GM12865 (cell line): ENCODE results near the gene GPANK1.

Experiments used
- DNase-seq: peaks from one replicate; pipeline ENCODE4 v3.0.0; 2010; ENCODE audit warnings: low read depth
- H3K4me3 ChIP-seq: 2 replicates; pipeline ENCODE4 v1.5.1; 2011; ENCODE audit warnings: mild to moderate bottlenecking, low read depth, low read length, control low read depth
- CTCF ChIP-seq: IDR thresholded peaks from 2 replicates; pipeline ENCODE4 v1.5.1; 2011; ENCODE audit warnings: low read length, control low read depth, low read depth, inconsistent platforms; ENCODE audit not compliant: insufficient read depth; ENCODE audit errors: missing control alignments

The GPANK1 gene

GRCh38 chr6:31658983-31659648 is 5.7 kb downstream of the GPANK1 start:
- H3K4me3 ChIP-seq: peak overlapping the region; percentile 73
- DNase-seq: no peak
- TF ChIP-seq CTCF: no peak

- no peak for DNase-seq
- no peak overlapping the region for H3K4me3 ChIP-seq
- no peak for TF ChIP-seq CTCF
Measured at GRCh38 chr6:31658158-31658688, 6.6 kb downstream of the GPANK1 start.

- H3K4me3 ChIP-seq: no peak overlapping the region
- no peak for DNase-seq
- no peak for TF ChIP-seq CTCF
Measured at GRCh38 chr6:31657406-31658157, 7.2 kb downstream of the GPANK1 start.

GRCh38 chr6:31655349-31656237 is 9.2 kb downstream of the GPANK1 start, which contains the start of gene APOM:
Gene APOM, plus strand, starts transcription at chr6:31655894. Its CDS starts 73 bp downstream, at chr6:31655967.
- no peak within 1 kb of the TSS for H3K4me3 ChIP-seq
- no peak for DNase-seq
- TF ChIP-seq CTCF: no peak

- no peak for TF ChIP-seq CTCF
- no peak for DNase-seq
- H3K4me3 ChIP-seq: no peak overlapping the region
Measured at GRCh38 chr6:31654574-31655348, 10.0 kb downstream of the GPANK1 start.
